HG02973 (cell line): Measurements from ENCODE around the gene NFAM1.
A peak's percentile ranks its signal among the peaks of the same experiment; 100 is the strongest.

Experiments
- ATAC-seq: cut with Tn5 transposase; IDR thresholded peaks from one replicate; pipeline ENCODE4 v1.9.1; 2021; ENCODE audit warnings: moderate library complexity; ENCODE audit not compliant: unreplicated experiment

NFAM1 gene

DNA sequence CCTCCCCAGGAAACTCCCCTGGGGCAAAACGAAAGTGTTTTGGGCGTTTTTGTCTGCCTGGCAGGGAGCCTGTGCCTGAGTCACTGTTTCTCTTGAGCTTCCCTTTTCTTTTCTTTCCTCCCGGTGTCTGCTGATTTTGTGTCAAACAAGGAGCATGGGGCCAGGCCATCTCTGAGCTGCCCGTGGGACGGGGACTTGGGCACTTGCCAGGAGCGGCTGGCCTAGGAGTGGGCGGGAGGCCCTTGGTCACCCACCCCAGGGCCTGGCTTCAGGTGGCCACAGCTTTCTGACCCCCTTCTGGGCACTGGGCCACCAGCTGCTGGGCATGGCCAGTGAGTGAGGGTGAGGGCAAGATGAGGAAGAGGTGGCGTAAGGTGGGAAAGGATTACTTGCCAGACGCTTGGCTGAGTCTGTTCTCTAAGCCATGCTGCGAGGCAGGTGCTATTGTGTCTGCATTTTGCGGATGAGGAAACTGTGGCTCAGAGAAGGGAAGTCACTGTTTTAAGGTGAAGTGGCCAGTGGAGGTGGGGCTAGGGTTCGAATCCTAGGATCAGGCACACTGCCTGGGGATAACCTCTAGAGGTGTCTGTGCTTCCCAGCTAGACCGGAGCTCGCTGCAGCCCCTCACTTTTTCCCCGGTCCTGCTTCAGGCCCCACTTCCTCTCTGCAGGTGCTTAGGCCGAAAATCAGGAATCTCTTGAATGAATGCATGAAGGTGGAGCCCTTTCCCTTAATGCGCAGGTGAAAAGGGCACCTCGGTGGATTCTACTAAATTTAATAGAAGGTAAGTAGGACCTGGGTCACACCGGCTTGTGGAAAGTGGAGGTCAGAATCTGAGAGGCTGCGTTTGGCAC is 7.8 kb upstream of the NFAM1 start:
- no peak for ATAC-seq

DNA sequence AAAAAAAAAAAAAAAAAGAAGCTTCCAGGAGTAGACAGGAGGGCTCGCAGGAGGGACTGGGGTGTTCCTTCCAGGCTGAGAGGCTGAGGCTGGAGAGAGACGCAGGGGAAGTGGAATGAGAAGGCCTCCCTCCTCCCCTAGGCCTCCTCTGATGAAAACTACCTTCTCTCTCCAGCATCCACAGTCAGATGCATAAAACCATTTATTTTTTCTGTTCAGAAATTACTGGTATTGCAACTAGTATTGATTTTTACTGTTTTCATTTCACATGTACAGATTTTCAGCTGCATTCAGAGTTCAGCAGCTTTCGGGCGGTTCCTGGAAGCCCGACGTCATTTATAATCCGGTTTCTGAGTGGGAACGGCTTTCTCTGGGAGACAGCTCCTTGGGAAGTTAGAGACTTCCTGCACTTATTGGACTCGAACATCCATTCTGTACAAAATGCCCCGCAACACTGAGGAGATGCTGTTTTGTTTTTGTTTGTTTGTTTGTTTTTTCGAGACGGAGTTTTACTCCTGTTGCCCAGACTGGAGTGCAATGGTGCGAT is 6.9 kb upstream of the NFAM1 start:
- no peak for ATAC-seq

DNA sequence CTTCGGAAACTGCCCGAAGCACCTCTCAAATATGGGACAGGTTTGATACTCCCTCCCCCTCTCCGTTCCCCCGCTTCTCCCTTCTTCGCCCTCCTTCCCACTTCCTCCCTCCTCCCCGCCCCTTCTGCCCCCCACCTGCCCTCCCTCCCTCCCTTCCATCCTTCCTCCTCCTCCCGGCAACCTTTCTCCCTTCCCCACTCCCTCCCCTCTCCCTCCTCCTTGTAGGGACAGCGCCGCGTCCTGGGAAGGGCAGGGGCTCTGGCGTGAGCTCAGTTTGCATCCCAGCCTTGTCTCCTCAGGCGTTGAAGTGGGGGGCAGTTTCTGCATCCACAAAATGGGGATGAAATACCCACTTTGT is 6.1 kb upstream of the NFAM1 start:
- no peak for ATAC-seq

DNA sequence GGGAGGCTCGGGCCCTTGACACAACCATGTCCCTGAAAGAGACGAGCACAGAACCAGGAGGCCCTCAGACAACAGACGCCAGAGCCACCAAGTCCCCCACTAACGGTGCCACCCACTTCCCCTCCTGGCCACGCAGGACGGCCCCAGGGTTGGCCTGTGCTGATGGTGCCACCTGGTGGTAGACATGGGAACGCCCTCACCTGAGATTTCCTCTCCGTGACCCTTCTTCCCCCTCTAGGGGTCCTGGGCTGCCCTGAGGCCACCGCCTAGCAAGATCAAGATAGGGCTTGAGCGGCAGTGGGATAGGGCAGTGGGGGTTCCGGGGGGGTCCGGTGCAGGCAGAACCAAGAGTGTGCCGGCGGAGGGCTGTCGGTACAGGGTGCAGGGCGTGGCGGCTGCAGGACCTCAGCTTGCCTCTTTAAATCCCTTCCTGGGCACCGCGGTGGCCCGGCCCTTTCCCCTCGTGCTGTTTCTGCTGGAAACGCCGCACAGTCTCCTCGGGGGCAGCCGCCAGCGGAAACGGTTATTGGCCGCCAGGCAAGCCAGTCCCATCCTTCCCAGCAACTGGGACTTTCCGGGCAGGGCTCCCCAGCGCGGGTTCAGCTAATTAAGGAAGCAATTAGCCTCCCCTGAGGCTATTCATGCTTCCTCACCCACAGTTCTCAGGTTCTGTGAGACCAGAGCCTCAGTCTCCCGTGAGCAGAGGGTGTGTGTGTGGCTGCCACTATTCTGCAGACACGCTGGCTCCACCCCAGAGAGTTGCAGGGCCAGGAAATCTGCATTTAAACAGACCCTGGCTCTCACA is 5.5 kb upstream of the NFAM1 start:
- ATAC-seq = peak; percentile 54

DNA sequence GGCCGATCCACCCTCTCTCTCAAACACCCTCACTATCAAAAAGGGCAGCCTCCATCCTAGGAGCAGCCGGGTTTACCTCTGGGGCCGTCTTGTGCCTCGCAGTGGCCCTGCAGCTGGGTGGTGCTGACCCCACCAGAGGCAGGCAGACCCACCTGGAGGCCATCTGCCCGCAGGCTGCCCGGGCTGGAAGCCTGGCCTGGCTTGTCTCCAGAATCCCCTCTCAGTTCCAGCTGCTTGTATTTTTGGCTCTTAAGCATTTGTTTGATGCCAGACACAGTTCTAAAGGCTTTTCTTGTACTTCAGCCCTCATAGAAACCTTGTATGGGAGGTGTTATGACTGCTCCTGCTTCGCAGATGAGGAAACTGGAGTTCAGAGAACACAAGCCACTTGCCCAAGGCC is 4.2 kb upstream of the NFAM1 start:
- no peak for ATAC-seq

DNA sequence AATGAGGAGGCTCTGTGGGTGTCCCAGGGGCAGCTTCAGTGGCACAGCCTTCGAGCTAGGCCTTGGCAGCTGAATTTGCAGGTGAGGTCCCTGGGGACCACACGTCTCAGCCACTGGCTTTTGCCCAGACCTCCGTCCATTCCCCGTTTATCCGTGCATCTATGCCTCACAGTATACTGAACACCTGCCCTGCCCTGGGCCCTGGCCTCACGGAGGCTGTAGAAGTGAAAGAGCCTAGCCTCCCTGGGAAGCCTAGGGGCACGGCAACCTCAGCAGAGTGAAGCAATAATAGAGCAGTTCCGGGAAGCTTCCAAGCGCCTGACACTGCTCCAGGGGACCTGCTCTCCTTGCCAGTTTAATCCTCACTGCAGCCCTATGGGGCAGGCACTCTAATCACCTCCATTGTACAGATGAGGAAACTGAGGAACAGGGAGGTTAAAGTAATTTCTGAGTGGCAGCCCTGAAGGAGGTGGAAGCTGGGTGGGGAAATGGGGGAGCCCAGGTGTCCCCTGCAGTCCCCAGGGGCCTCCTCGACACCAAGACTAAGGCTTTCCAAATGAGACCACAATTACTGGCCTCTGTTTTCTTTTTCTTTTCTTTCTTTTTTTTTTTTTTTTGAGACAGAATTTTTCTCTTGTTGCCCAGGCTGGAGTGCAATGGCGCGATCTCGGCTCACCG is 2.7 kb upstream of the NFAM1 start:
- ATAC-seq = no peak

DNA sequence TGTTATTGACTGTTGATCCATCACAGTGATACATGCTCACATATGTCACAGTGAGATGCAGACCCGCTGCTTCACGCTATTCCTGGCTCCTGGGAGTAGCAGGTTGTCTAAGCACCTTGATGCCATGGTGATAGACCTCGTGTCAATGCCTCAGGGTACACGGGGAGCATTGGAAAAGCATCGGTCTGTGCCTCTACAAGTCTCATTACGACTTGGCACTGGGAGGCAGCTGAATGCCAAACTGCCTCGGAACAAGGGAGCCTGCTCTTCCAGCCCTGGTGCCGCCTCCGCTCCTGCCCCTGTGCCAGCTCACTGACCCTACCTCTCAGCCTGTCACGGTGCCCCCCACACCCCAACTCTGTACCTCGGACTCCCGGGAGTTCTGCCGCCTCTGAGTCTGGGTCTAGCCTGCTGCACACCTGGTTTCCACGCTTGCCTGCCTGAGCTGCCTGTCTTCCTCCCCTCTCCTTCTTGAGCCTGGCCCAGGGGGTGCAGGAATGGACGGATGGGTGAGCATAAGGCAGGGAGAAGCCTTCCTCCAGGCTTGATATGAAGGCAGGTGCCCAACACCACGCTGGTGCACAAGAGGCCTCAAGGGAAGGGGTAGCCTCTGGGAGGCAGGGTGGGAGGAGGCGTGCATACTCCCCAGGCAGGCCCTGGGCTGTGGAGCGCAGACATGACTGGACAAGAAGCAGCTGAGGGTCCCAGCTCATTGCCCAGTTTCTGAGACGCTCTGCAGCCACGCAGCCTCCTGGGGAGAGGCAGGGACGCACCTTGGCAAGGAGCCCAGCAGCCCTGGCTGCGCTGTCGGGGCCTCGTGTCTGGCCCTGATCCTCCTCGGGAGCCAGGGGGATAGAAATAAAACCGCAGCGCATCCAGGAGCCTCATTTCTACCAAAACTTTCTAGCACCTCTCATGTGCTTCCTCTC is 1.8 kb upstream of the NFAM1 start:
- ATAC-seq = no peak

DNA sequence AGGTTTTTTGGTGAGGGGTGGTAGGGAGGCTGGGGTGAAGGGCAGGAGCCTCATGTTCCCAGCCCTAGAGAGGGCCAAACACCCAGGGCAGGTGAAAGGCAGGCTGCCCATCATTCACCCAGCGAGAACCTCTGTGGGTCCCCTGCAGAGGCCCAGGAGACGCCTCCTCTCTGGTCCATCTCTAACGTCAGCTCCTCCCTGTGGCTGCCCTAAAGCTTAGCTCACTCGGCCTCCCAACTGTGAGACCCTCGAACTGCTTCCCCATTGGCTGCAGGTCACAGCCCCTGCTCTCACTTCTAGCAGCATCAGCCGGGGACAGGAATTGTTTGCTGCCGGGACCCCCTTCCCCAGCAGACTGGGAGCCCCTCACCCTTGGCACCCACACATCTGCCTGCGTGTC is 615 bp upstream of the NFAM1 start:
- no peak for ATAC-seq

DNA sequence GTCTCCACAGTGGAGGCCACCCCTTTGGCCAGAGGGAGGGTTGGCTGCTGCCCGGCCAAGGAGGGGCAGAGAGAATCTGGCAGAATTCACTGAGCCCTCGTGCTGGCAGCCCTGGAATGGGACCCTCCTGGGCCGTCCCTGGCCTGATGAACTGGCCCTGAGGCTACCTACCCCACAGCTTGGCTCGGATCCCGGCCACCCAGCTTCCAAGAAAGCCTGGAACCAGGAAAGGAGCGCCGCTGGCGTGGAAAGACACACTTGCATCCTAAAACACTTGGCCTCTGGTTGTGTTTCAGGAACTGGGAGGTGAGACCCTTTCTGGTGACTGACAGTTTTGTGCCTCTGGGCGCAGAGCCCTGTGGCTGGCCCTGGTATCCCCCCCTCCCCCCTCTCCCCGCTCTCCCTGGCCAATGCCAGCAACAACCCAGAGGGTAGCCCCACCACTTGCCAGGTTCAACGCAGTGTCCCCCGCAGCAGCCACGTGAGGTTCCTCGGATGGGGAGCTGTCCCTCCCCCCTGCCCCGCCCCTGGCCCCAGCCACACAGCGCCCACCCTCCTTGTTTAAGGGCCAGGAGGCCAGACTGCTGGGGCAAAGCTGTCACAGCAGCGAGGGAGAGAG is 693 bp downstream of the NFAM1 start:
- ATAC-seq = no peak

DNA sequence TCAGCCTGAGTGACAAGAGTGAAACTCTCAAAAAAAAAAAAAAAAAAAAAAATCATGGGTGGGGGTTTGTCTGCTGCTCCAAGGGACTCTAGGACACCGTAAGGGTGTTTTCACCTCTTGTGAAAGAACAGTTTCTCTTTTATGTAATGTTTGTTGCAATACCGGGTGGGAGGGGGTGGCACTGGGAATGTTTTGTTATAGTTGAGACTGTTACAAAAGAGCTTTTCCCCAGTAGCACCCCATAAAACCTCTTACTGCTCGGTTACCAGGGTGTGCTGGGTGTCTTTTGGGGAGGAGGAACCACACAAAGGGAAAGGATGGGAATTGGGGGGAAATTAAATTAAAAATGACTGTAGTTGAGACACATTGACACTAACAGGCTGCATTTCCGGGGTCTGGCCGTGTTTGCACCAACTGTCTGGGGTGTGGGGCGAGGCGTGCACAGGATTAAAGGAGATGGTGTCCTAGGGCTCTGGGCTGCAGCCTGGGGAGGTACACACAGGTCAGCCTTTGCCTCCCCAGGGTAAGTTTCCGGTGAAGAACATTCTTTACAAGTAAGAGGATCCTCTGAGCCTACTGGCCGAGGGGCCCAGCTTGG is 1.6 kb downstream of the NFAM1 start:
- ATAC-seq = no peak

DNA sequence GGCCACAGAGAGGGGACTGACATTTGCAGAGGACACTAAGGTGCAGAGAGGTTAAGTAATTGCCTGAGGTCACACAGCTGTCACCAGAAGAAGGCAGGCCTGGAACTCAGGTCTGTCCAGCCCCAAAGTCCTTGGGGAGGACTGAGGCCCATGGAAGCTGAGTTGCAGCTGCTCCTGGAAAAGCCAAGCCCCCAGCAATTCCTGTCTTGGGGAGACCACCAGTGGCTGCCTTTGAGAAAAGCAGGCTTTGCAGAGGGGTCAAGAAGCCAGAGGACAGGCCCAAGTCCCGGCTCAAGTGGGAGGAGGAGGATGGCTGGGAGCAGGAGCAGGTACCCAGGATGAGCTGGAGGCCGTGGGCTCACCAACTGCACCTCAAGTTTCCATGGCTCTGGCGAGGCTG is 3.4 kb downstream of the NFAM1 start:
- ATAC-seq = no peak

DNA sequence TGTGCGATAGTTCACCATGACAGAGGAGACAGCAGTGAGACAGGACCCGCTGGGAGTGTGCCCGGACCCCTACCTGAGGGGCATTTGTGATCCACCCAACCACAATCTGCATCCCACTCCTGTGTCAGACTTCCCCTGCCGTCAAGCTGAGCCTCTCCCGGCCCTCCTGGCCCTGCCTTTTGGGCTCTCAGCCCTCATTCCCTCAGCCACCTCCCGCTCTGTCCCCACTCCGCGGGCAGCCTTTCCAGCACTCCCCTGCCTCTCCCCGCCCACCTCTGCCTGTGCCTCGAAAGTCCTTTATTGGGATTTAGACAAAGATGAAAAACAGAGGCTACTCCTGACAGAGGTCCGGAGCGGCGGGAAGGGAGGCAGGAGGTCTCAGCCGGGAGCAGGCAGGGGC is 4.2 kb downstream of the NFAM1 start:
- ATAC-seq = no peak

DNA sequence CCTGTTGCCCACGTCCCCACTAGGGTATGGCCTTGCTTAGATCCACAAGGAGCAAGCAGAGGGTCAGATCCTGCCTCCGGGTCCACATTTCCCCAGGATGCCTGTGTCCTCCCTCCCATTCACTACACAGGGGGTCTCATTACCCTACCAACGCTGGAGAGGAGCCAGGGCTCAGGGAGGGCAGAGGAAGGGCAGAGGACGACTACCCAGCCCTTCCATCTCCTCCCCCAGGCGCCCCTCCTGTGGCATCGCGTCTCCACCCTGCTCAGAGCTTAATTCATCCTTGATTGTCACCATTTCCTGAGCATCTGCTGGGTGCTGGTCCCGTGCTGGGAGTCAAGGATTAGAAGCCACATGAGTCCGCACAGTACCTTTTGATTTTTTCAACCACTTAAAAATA is 5.0 kb downstream of the NFAM1 start:
- ATAC-seq = no peak

DNA sequence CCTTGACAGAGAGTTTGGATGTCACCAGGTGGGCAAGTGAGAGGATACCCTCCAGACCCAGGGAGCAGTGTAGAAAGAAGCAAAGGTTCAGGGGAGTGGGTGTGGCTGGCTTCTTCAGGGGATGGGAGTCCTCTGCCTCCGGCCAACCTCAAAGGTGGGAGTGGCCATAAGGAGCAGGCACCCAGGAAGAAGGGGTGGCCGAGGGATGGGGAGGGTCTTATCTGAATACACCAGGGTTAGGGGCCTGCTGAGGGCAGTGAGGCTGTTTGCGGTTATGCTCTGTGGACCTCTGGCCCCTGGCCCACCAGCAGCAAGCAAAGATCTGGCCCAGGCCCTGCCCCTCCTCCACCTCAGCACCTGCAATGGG is 6.2 kb downstream of the NFAM1 start:
- ATAC-seq = no peak

DNA sequence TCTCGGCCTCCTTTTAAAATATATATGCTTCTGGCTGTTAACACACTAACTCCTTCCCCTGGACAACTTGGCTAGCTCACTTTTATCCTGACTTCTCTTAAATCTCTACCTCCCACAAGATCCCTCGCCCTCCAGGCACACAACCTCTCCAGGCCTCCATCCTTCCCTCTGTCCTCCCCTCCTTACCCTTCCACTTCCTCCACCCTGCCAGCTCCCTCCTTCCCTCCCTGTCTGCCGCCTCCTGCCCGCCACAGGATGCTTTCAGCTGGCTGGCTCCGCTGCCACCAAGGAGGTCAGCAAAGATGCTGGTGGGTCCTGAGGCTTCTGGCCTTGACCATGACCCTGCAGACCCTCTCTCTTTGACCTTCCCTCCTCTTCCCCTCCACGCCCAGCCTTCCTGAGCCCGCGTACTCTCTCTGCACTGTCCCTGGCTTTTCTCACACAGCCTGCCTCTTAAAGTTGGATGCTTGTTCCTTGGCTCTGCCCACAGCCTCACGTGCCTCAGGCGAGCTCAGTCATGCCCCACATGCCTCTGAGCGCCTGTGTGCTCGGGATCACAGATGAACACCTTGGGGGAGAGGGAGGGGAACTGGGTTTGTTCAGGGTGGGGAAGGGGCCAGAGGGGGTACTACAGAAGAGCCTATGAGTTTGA is 6.7 kb downstream of the NFAM1 start:
- ATAC-seq = no peak

DNA sequence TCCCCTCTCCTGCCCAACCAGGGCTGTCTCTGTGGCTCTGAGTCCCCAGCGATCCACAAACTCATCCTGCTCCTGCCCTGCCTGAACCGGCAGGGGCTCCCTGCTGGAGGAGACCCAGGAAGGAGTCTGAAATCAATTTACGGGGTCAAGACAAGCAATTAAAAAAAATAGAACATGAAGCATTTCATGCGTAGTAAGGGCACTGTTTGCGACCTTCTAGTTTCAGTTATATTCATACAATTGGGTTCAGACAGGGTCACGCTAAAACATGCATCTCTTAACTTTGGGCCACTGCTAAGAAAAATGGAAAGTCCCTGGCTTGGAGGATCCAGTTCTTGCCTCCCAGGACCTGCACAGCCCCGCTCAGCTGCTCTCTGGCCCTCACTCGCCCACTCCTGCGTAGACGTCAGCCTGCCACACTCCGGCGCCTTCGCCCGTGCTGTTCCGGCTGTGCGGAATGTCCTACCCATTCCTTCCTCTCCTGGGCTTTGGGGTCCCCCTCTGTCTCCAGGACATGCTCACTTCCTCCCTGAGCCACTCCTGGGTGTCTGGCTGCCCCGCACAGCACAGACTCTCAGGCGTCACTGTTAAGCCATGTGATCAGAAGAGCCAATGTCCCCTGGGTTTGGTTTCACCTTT is 12.8 kb downstream of the NFAM1 start:
- no peak for ATAC-seq

DNA sequence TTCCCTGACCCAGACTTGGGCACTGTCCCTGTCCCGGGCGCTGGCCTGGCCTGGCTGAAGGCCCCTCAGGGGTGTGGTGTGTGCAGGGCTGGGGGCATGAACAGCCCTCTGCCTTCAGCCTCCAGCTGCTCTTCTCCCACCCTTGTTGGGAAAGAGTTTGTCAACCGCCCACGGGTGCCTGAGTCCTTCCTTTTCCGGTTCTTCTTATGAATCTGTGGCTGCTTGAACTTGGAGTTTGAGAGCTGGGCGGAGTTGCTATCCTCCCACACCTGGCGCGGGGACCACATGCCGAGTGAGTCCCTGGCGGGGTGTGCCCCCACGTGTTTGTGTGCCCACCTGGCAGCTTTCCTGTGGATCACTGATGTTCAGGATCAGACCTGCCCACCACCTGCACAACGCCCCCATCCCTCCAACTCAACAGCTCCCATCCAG is 13.4 kb downstream of the NFAM1 start:
- no peak for ATAC-seq

DNA sequence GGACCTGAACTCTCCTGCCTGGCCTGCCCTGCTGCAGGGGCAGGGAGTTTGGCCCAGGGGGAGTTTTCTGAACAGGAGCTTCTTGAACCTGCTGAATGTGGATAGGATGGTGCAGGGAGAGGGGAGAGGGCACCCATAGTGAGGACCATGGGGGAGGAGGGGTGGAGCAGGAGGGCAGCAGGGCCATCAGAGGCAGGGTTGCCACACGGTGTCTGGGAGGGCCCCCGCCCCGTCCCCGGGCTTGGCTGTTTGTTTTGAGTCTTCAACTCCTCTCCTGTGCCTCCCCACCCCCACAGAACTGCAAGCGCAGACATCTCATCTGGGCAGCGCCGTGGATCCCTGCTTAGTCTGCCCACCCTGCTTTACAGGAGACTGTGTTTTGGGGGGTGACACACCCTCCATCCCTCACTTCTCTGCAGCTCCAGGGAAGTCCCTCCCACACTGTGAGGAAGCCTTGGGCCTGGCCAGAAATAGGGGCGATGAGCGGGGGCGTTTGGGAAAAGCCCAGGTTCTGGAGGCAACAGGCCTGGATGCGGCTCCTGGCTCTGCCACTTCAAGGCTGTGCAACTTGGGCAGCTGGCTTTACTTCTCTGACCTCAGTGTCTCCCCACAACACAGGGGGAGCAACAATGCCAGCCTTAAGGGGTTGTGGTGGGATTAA is 14.4 kb downstream of the NFAM1 start:
- no peak for ATAC-seq
